ENCODE data around the gene PAPPA2. TPM values are rescaled to one million over a fixed set of nuclear protein-coding genes. Genes with fewer than 3 reads are reported as not detected.

Gene PAPPA2
- total and polyA plus RNA-seq, 2 of the 8 experiments (the other 6 are each of a cell fraction or from before 2014, with no cell fraction given), result 0.08 to 0.88 TPM

GRCh38 chr1:176838276-176838995 lies 375.5 kb downstream of the PAPPA2 start (continued):
- TF ChIP-seq CHD7 (IDR thresholded peaks at IDR 0.05; ENCODE audit: insufficient replicate concordance, low read length), result no peak
- no peak for TF ChIP-seq TAF1 (IDR thresholded peaks at IDR 0.05; ENCODE audit: low read depth, low read length)
